Astrocyte (in vitro differentiated cells and primary cell): ENCODE measurements around the gene EMID1. TPM values are rescaled to one million over a fixed set of nuclear protein-coding genes. Genes with fewer than 3 reads are reported as not detected.
"Not testable (repeated sequence)": the region's sequence is repeated elsewhere in the genome, so short reads cannot be mapped to it uniquely, and the experiment has no call there.

ENCODE experiments used
- DNase-seq: peaks from one replicate; pipeline ENCODE4 v3.0.0-alpha.2; 2010; ENCODE audit warnings: low read depth
- FAIRE-seq: peaks from 2 replicates; lab custom pipeline; 2011; peaks lifted over from hg19 to GRCh38; lab: Jason Lieb, UNC
- H2AFZ ChIP-seq: 2 replicates; pipeline ENCODE4 v1.6.0; 2012; ENCODE audit warnings: low read depth, low read length, inconsistent platforms
- H3K27ac ChIP-seq: 2 replicates; pipeline ENCODE4 v1.5.1; 2011; ENCODE audit warnings: low read depth, low read length, inconsistent platforms
- H3K27me3 ChIP-seq: 2 replicates; pipeline ENCODE4 v1.6.0; 2011; ENCODE audit warnings: low read length, inconsistent platforms; ENCODE audit not compliant: insufficient read depth
- H3K36me3 ChIP-seq: 2 replicates; pipeline ENCODE4 v1.5.1; 2011; ENCODE audit warnings: low read length, inconsistent platforms; ENCODE audit not compliant: insufficient read depth
- H3K4me1 ChIP-seq: 2 replicates; pipeline ENCODE4 v1.5.1; 2011; ENCODE audit warnings: low read length, inconsistent platforms; ENCODE audit not compliant: insufficient read depth
- H3K4me2 ChIP-seq: 2 replicates; pipeline ENCODE4 v1.6.0; 2012; ENCODE audit warnings: low read length, inconsistent platforms
- H3K4me3 ChIP-seq: 2 replicates; pipeline ENCODE4 v1.5.1; 2011; ENCODE audit warnings: low read depth, mild to moderate bottlenecking, low read length, inconsistent platforms; ENCODE audit not compliant: insufficient read depth
- H3K79me2 ChIP-seq: 2 replicates; pipeline ENCODE4 v1.6.0; 2012; ENCODE audit warnings: mild to moderate bottlenecking, low read length, inconsistent platforms; ENCODE audit not compliant: insufficient read depth
- H3K9ac ChIP-seq: 2 replicates; pipeline ENCODE4 v1.6.0; 2012; ENCODE audit warnings: mild to moderate bottlenecking, low read length, inconsistent platforms
- H3K9me3 ChIP-seq: 2 replicates; pipeline ENCODE4 v1.5.1; 2012; ENCODE audit warnings: low read depth, mild to moderate bottlenecking, low read length, inconsistent platforms; ENCODE audit not compliant: insufficient read depth
- H4K20me1 ChIP-seq: 2 replicates; pipeline ENCODE4 v1.6.0; 2012; ENCODE audit warnings: low read length, inconsistent platforms; ENCODE audit not compliant: insufficient read depth
- H3K27ac Mint-ChIP-seq: one replicate; pipeline ENCODE4 v1.8.0; 2021; ENCODE audit warnings: mild to moderate bottlenecking, mixed read lengths; ENCODE audit not compliant: unreplicated experiment
- H3K27me3 Mint-ChIP-seq: one replicate; pipeline ENCODE4 v1.8.0; 2021; ENCODE audit warnings: low read depth, mixed read lengths; ENCODE audit not compliant: unreplicated experiment
- H3K36me3 Mint-ChIP-seq: one replicate; pipeline ENCODE4 v1.8.0; 2021; ENCODE audit warnings: low read depth, mixed read lengths; ENCODE audit not compliant: unreplicated experiment
- H3K4me1 Mint-ChIP-seq: one replicate; pipeline ENCODE4 v1.8.0; 2021; ENCODE audit warnings: low read depth, mixed read lengths; ENCODE audit not compliant: unreplicated experiment
- H3K4me3 Mint-ChIP-seq: one replicate; pipeline ENCODE4 v1.8.0; 2021; ENCODE audit warnings: mild to moderate bottlenecking, moderate library complexity, mixed read lengths; ENCODE audit not compliant: unreplicated experiment
- H3K9me3 Mint-ChIP-seq: one replicate; pipeline ENCODE4 v1.8.0; 2021; ENCODE audit warnings: mild to moderate bottlenecking, mixed read lengths; ENCODE audit not compliant: unreplicated experiment
- EZH2 ChIP-seq: IDR thresholded peaks from 2 replicates; pipeline ENCODE4 v1.6.1; 2012; ENCODE audit warnings: mild to moderate bottlenecking, low read length, inconsistent platforms; ENCODE audit not compliant: insufficient read depth
- total RNA-seq: library from RNA; stranded (reverse); gene quantifications from 2 replicates; pipeline ENCODE4 v1.2.1, GENCODE V29; 2021
- TF ChIP-seq, protein P1 (sequence below): IDR thresholded peaks from 2 replicates; pipeline ENCODE4 v1.5.1; 2011; ENCODE audit warnings: low read depth, mild to moderate bottlenecking, inconsistent platforms, low read length, moderate library complexity; ENCODE audit not compliant: insufficient read depth

Gene EMID1
- total RNA-seq, 1 donor from 2014 or later = 0.34 TPM

DNA sequence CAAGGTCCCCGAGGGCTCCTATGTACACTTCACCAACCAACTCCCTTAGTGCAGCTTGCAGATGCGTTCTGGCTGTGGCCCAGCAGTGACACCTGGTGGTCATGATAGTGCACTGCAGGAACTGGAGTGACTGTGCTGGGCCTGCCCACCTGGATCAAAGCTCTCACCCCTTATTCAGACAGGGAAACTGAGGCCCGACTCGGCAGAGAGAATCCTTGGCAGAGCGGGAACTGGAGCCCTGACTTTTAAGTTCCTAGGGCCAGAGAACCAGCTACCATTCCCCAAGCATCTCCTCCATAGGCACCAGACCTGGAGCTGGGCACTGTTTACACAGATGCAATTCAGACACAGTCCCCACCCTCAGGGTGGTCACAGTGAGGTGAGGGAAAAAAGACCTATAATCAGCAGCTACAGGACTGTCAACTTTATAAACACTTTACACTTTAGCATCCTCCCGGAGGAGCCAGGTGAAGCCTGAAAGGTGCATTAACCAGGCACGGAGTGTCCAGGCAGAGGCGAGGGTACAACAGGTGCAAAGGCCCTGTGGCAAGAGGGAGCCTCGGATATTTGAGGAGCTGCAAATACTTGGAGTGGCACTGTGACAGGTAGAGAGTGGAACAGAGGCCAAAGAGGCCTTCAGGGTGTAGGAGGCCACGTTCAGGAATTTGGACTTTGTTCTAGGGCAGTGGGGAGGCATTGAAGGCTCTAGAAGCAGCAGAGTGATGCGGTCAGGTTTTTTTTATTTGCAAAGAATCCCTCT lies 40.1 kb downstream of the EMID1 start:
- peaks cover 12% of the 10 kb centered on the region for H3K9me3 Mint-ChIP-seq
- no peaks in the 10 kb centered on the region for H3K36me3 ChIP-seq
- FAIRE-seq = peak; percentile 5
- no peaks in the 10 kb centered on the region for H3K79me2 ChIP-seq
- DNase-seq = peak; percentile 14
- no peaks in the 10 kb centered on the region for H3K27me3 ChIP-seq
- no peaks in the 10 kb centered on the region for H3K9me3 ChIP-seq
- H3K4me1 Mint-ChIP-seq = no peaks in the 10 kb centered on the region
- no peak overlapping the region for H3K27ac Mint-ChIP-seq
- H3K4me2 ChIP-seq = no peak overlapping the region
- H3K36me3 Mint-ChIP-seq = no peaks in the 10 kb centered on the region
- H3K4me1 ChIP-seq = no peaks in the 10 kb centered on the region
- no peak overlapping the region for H3K27ac ChIP-seq
- no peak overlapping the region for H3K4me3 ChIP-seq
- no peaks in the 10 kb centered on the region for H4K20me1 ChIP-seq
- H2AFZ ChIP-seq = no peak overlapping the region
- no peak overlapping the region for H3K9ac ChIP-seq
- no peak for TF ChIP-seq EZH2
- TF ChIP-seq, protein P1, sequence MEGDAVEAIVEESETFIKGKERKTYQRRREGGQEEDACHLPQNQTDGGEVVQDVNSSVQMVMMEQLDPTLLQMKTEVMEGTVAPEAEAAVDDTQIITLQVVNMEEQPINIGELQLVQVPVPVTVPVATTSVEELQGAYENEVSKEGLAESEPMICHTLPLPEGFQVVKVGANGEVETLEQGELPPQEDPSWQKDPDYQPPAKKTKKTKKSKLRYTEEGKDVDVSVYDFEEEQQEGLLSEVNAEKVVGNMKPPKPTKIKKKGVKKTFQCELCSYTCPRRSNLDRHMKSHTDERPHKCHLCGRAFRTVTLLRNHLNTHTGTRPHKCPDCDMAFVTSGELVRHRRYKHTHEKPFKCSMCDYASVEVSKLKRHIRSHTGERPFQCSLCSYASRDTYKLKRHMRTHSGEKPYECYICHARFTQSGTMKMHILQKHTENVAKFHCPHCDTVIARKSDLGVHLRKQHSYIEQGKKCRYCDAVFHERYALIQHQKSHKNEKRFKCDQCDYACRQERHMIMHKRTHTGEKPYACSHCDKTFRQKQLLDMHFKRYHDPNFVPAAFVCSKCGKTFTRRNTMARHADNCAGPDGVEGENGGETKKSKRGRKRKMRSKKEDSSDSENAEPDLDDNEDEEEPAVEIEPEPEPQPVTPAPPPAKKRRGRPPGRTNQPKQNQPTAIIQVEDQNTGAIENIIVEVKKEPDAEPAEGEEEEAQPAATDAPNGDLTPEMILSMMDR = peak; percentile 85
- peaks cover 16% of the 10 kb centered on the region for H3K27me3 Mint-ChIP-seq
- no peak overlapping the region for H3K4me3 Mint-ChIP-seq

DNA sequence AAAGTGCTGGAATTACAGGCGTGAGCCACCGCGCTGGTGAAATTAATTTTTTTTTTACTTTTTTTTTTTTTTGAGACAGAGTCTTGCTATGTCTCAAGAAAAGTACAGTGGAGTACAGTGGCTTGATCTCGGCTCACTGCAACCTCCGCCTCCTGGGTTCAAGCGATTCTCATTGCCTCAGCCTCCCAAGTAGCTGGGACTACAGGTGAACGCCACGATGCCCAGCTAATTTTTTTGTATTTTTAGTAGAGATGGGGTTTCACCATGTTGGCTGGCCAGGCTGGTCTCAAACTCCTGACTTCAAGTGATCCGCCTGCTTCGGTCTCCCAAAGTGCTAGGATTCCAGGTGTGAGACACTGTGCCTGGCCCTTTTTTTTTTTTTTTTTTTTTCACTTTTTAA lies 42.2 kb downstream of the EMID1 start:
- not testable (repeated sequence) for H3K27me3 ChIP-seq, H3K36me3 ChIP-seq, H3K9me3 Mint-ChIP-seq, H3K79me2 ChIP-seq, H3K27ac Mint-ChIP-seq, H3K4me1 ChIP-seq, H3K4me2 ChIP-seq, H2AFZ ChIP-seq, H3K4me3 Mint-ChIP-seq, H3K9me3 ChIP-seq, H4K20me1 ChIP-seq, FAIRE-seq, DNase-seq, H3K9ac ChIP-seq, H3K27ac ChIP-seq, H3K36me3 Mint-ChIP-seq, H3K4me1 Mint-ChIP-seq, H3K4me3 ChIP-seq
- H3K27me3 Mint-ChIP-seq = peaks cover 18% of the 10 kb centered on the region

DNA sequence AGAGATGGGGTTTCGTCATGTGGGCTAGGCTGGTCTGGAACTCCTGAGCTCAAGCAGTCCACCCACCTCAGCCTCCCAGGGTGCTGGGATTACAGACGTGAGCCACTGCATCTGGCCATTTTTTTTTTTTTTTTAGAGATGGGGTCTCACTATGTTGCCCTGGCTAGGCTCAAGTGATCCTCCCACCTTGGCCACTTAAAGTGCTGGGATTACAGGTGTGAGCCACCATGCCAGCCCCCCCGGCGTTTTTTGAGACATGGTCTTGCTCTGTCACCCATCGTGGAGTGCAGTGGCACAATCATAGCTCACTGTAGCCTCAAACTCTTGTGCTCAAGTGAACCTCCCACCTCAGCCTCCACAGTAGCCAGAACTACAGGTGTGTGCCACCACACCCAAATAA lies 45.6 kb downstream of the EMID1 start:
- Histone ChIP-seq H3K27me3 (no peaks in the 10 kb centered on the region), H3K4me3 (no peak overlapping the region), H3K79me2 (no peaks in the 10 kb centered on the region), H2AFZ (no peak overlapping the region), H3K27ac (no peak overlapping the region), H3K4me2 (no peak overlapping the region), H4K20me1 (no peaks in the 10 kb centered on the region), H3K4me1 (no peaks in the 10 kb centered on the region), H3K9ac (no peak overlapping the region), H3K9me3 (no peaks in the 10 kb centered on the region), H3K36me3 (no peaks in the 10 kb centered on the region)
- Mint-ChIP-seq H3K9me3 (no peaks in the 10 kb centered on the region), H3K27me3 (peaks cover 11% of the 10 kb centered on the region), H3K4me3 (no peak overlapping the region), H3K27ac (no peak overlapping the region), H3K36me3 (peaks cover 1% of the 10 kb centered on the region), H3K4me1 (no peaks in the 10 kb centered on the region)
- no peak for DNase-seq
- no peak for TF ChIP-seq EZH2
- TF ChIP-seq, protein P1 = no peak
- FAIRE-seq = no peak
